Loucy (cell line): Measurements from ENCODE around the gene AMER2.

Experiments
- H2AFZ ChIP-seq: fragments of 200-600 bp; sonication (generic); 2 replicates; pipeline ENCODE4 v1.6.0; 2016; ENCODE audit warnings: antibody characterized with exemption, mild to moderate bottlenecking, low read length, moderate library complexity
- H3F3A ChIP-seq: fragments of 200-600 bp; 2 replicates; pipeline ENCODE4 v1.6.0; 2016; ENCODE audit warnings: antibody characterized with exemption, low read depth, mild to moderate bottlenecking
- H3K27me3 ChIP-seq: fragments of 200-600 bp; sonication (generic); 2 replicates; pipeline ENCODE4 v1.6.1; 2014; ENCODE audit warnings: low read length, mild to moderate bottlenecking; ENCODE audit not compliant: insufficient read depth, poor library complexity, severe bottlenecking
- H3K36me3 ChIP-seq: fragments of 200-600 bp; sonication (generic); 2 replicates; pipeline ENCODE4 v1.6.1; 2016; ENCODE audit warnings: low read length; ENCODE audit not compliant: insufficient read depth
- H3K4me1 ChIP-seq: fragments of 200-600 bp; sonication (generic); 2 replicates; pipeline ENCODE4 v1.5.1; 2014; ENCODE audit warnings: low read length, mild to moderate bottlenecking; ENCODE audit not compliant: insufficient read depth, poor library complexity, severe bottlenecking
- H3K4me2 ChIP-seq: fragments of 200-600 bp; sonication (generic); 2 replicates; pipeline ENCODE4 v1.6.0; 2014; ENCODE audit warnings: antibody characterized with exemption, low read length, low read depth, mild to moderate bottlenecking; ENCODE audit not compliant: poor library complexity, severe bottlenecking
- H3K4me3 ChIP-seq: fragments of 200-600 bp; sonication (generic); 2 replicates; pipeline ENCODE4 v1.5.1; 2014; ENCODE audit warnings: low read length, mild to moderate bottlenecking, mixed read lengths; ENCODE audit not compliant: poor library complexity, severe bottlenecking
- H3K79me2 ChIP-seq: fragments of 200-600 bp; sonication (generic); 2 replicates; pipeline ENCODE4 v1.6.1; 2014; ENCODE audit warnings: low read length; ENCODE audit not compliant: insufficient read depth
- H3K9ac ChIP-seq: fragments of 200-600 bp; sonication (generic); 2 replicates; pipeline ENCODE4 v1.6.0; 2014; ENCODE audit warnings: mild to moderate bottlenecking, low read depth, low read length, moderate library complexity; ENCODE audit not compliant: poor library complexity, severe bottlenecking
- H3K9me2 ChIP-seq: fragments of 200-600 bp; sonication (generic); replicated peaks from 2 replicates; pipeline ENCODE4 v1.6.1; 2016; ENCODE audit warnings: low read depth, low read length, mixed read lengths
- H3K9me3 ChIP-seq: fragments of 200-600 bp; sonication (generic); 2 replicates; pipeline ENCODE4 v1.6.1; 2014; ENCODE audit warnings: mild to moderate bottlenecking, antibody characterized with exemption, low read length, low read depth; ENCODE audit not compliant: insufficient read depth
- H4K20me1 ChIP-seq: fragments of 200-600 bp; sonication (generic); 2 replicates; pipeline ENCODE4 v1.6.0; 2014; ENCODE audit warnings: antibody characterized with exemption, low read length, mild to moderate bottlenecking; ENCODE audit not compliant: insufficient read depth, poor library complexity, severe bottlenecking
- EZH2phosphoT487 ChIP-seq: fragments of 200-600 bp; IDR thresholded peaks from 2 replicates; pipeline ENCODE4 v1.6.1; 2018; ENCODE audit warnings: antibody characterized with exemption, mild to moderate bottlenecking, moderate library complexity, borderline replicate concordance
- TF ChIP-seq, protein P1 (sequence below): fragments of 200-600 bp; sonication (generic); conservative IDR thresholded peaks from 2 replicates; pipeline ENCODE4 v1.5.1; 2014; ENCODE audit warnings: mild to moderate bottlenecking, antibody characterized with exemption, low read length

The AMER2 gene

DNA sequence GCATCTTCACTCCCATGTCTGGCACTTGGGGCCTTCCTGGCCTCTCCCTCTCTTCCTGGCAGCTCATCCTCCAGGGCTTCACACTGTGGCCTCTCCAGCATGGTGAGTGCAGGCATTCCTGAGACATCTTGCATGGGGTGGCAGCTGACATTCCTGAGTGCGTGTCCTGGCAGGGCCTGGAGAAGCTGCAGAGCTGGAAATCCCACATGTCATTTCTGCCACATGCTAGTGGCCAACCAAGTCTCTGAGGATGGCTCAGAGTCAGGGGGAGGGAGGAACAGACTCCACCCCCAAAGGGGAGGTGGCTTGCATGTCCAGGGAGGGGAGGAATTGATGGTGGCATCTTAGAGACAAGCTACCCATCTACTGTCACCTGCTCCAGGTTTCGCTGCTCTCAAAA lies 41.6 kb upstream of the AMER2 start:
- H3K4me2 ChIP-seq: no peak overlapping the region
- H3K9me2 ChIP-seq: no peaks in the 10 kb centered on the region
- no peak overlapping the region for H2AFZ ChIP-seq
- H4K20me1 ChIP-seq: no peaks in the 10 kb centered on the region
- H3K9me3 ChIP-seq: no peaks in the 10 kb centered on the region
- no peaks in the 10 kb centered on the region for H3K36me3 ChIP-seq
- no peaks in the 10 kb centered on the region for H3F3A ChIP-seq
- H3K4me1 ChIP-seq: no peaks in the 10 kb centered on the region
- H3K27me3 ChIP-seq: no peaks in the 10 kb centered on the region
- TF ChIP-seq, protein P1, sequence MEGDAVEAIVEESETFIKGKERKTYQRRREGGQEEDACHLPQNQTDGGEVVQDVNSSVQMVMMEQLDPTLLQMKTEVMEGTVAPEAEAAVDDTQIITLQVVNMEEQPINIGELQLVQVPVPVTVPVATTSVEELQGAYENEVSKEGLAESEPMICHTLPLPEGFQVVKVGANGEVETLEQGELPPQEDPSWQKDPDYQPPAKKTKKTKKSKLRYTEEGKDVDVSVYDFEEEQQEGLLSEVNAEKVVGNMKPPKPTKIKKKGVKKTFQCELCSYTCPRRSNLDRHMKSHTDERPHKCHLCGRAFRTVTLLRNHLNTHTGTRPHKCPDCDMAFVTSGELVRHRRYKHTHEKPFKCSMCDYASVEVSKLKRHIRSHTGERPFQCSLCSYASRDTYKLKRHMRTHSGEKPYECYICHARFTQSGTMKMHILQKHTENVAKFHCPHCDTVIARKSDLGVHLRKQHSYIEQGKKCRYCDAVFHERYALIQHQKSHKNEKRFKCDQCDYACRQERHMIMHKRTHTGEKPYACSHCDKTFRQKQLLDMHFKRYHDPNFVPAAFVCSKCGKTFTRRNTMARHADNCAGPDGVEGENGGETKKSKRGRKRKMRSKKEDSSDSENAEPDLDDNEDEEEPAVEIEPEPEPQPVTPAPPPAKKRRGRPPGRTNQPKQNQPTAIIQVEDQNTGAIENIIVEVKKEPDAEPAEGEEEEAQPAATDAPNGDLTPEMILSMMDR: no peak
- no peak for TF ChIP-seq EZH2phosphoT487
- H3K4me3 ChIP-seq: no peak overlapping the region
- no peak overlapping the region for H3K9ac ChIP-seq
- H3K79me2 ChIP-seq: no peaks in the 10 kb centered on the region

DNA sequence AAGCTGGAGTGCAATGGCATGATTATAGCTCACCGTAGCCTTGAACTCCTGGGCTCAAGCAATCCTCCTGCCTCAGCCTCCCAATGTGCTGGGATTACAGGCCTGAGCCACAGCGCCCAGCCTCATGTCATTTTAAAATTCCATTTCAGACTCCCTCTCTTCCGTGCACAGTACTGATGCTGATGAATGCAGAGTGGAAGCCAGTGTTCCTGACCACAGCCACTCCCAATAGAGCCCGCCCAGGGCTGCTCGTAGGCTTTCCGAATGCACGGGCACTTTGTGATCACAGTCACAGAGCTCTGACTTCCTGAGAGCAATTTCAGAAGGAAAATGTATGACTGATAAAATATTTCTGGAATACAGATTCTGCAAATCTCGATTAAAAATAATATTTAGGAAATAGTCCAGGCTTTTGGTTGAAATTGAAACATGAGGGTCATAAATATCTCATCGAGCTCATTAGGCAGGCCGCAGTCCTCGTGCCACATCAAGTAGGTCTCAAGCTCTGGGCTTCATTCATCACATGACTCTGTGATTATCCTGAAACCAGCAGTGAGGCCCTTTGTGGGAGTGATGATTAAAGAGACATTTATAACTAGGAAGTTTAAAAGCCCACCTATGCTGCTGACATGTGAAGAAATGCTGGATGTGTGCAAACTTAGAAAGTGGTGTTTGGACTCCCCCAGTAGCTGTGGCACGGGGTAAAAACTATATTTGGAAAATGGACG lies 38.9 kb upstream of the AMER2 start:
- no peaks in the 10 kb centered on the region for H3K9me2 ChIP-seq
- no peak overlapping the region for H3K9ac ChIP-seq
- H3K36me3 ChIP-seq: no peaks in the 10 kb centered on the region
- no peaks in the 10 kb centered on the region for H4K20me1 ChIP-seq
- H3K27me3 ChIP-seq: no peaks in the 10 kb centered on the region
- no peak overlapping the region for H3K4me3 ChIP-seq
- no peak for TF ChIP-seq EZH2phosphoT487
- TF ChIP-seq, protein P1: no peak
- H3K79me2 ChIP-seq: no peaks in the 10 kb centered on the region
- H3K4me2 ChIP-seq: no peak overlapping the region
- no peaks in the 10 kb centered on the region for H3F3A ChIP-seq
- no peak overlapping the region for H2AFZ ChIP-seq
- H3K9me3 ChIP-seq: no peaks in the 10 kb centered on the region
- no peaks in the 10 kb centered on the region for H3K4me1 ChIP-seq

DNA sequence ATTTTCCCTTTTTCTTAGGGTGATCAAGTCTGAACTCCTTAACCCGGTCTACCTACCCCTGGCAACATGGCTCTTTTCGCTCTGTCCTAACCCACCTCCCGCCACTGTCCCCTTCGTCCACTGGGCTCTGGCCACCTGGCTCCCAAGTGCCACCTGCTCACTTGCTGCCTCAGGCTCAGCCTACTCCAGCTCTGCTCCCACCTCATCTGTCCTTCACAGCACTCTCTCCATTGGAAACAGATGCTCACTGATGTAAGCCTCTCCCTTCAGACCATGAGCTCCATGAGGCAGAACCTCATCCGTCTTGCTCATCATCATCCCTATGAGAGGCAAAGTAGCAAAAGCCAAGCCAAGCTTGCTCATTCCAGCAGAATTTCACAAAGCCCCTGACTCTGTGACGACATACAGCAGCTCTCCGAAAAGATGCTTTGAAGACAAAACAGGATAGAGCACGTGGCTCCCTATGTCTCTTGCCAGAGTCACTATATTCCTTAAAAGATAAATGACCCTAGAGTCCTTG lies 35.3 kb upstream of the AMER2 start:
- Histone ChIP-seq H3K4me2 (no peak overlapping the region), H3K4me3 (no peak overlapping the region), H2AFZ (no peak overlapping the region), H3K79me2 (no peaks in the 10 kb centered on the region), H3F3A (no peaks in the 10 kb centered on the region), H4K20me1 (no peaks in the 10 kb centered on the region), H3K27me3 (no peaks in the 10 kb centered on the region), H3K9me2 (no peaks in the 10 kb centered on the region), H3K9ac (no peak overlapping the region), H3K9me3 (no peaks in the 10 kb centered on the region), H3K36me3 (no peaks in the 10 kb centered on the region), H3K4me1 (no peaks in the 10 kb centered on the region)
- TF ChIP-seq, protein P1: no peak
- TF ChIP-seq EZH2phosphoT487: no peak
